Cardiac fibroblast (primary cell): ENCODE results near the gene CA7.

ENCODE experiments used
- DNase-seq, 2 donors: peaks; one replicate each; pipeline versions ENCODE4 v3.0.0 to v3.0.0-alpha.2; 2010; ENCODE audit warnings: low read depth in 2 of 2
- H3K4me3 ChIP-seq, 2 donors: replicated peaks in 1 of 2; 1 replicate in 1 of 2; 2 replicates in 1 of 2; pipeline ENCODE4 v1.5.1; 2011; ENCODE audit warnings: low read depth in 2 of 2, low read length in 2 of 2, mild to moderate bottlenecking in 2 of 2, moderate library complexity in 1 of 2
- CTCF ChIP-seq: IDR thresholded peaks from one replicate; pipeline ENCODE4 v1.5.1; 2011; ENCODE audit warnings: low read depth, mild to moderate bottlenecking, low read length, inconsistent platforms

The CA7 gene

GRCh38 chr16:66832661-66833305 is 11.4 kb upstream of the CA7 start:
- DNase-seq = peak in 1 of 2 donors; percentile 17

GRCh38 chr16:66834746-66835145 is 9.5 kb upstream of the CA7 start:
- no peak for TF ChIP-seq CTCF
- DNase-seq = no peak
- no peak overlapping the region for H3K4me3 ChIP-seq

More at GRCh38 chr16:66832661-66833305, 11.4 kb upstream of the CA7 start:
- no peak overlapping the region for H3K4me3 ChIP-seq
- no peak for TF ChIP-seq CTCF

DNA sequence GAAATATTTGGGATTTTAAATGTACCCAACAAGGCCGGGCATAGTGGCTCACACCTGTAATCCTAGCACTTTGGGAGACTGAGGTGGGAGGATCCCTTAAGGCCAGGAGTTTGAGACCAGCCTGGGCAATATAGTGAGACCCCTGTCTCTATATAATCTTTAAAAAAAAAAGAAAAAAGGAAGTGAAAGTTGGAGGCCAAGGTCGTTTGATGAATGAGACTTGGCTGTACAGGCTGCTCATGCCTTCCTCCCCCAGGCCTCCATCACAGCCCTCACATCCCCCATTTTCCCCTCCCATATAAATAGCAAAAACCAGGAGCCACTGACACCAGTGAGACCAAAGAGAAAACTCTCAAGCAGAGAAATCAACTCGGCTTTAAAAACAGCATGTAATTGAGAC is 3.3 kb upstream of the CA7 start:
- TF ChIP-seq CTCF = no peak
- DNase-seq = no peak
- no peak overlapping the region for H3K4me3 ChIP-seq

DNA sequence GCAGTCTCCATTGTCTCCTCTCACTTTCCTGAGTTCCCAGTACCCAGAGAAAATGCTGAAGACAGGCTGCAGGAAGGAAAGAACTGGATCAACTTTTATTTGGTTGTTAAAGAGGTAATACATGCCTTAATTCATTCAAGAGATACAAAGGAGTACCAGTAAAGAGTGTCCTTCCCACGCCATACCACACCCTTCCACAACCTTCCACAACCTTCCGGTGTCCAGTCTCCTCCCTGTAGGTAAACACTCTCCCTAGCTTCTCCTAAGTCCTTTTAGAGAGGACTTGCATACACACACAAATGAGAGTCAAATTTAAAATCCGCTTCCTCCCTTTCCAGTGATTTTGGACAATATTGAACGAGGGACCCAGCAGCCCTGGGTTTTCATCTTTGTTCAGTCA is 2.8 kb upstream of the CA7 start:
- H3K4me3 ChIP-seq = no peak overlapping the region
- TF ChIP-seq CTCF = no peak
- DNase-seq = no peak

- DNase-seq = no peak
- no peak overlapping the region for H3K4me3 ChIP-seq
- no peak for TF ChIP-seq CTCF
Measured at GRCh38 chr16:66842765-66843164, 1.4 kb upstream of the CA7 start.

- TF ChIP-seq CTCF = no peak
- H3K4me3 ChIP-seq = no peak overlapping the region
- no peak for DNase-seq
Measured at GRCh38 chr16:66843191-66843590, 1.0 kb upstream of the CA7 start.

DNA sequence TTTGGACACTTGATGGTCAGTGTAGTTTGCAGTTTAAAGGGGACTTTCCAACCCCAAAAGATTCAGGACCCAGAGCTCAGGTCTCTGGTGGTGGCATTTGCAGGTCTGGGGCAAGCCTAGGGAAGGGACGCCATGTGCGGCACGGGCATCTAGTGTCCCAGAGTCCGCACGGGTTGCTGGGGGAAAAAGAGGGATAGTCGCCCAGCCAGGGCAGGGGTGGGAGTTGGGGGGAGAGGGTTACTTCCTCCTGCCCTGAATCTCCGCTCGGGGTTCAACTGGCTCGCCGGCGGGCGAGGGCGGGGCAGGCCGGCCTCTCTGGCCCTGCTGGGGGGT is 239 bp upstream of the CA7 start:
- DNase-seq = no peak
- H3K4me3 ChIP-seq = no peak overlapping the region
- no peak for TF ChIP-seq CTCF
